HepG2 (cell line): ENCODE results near the gene DOK4. TPM values are rescaled to one million over a fixed set of nuclear protein-coding genes. Genes with fewer than 3 reads are reported as not detected.

ENCODE experiments used
- AGO2 ChIP-seq: fragments of 200-400 bp; formaldehyde crosslinking; optimal IDR thresholded peaks from 2 replicates; pipeline ENCODE3; 2017; ENCODE audit warnings: mild to moderate bottlenecking, low read depth, low read length, moderate library complexity
- CC2D1A ChIP-seq: sonication (generic); formaldehyde crosslinking; IDR thresholded peaks from 2 replicates; pipeline ENCODE4 v1.8.1; 2023; ENCODE audit warnings: mild to moderate bottlenecking, missing genetic modification reagents
- GPN1 ChIP-seq: sonication (generic); formaldehyde crosslinking; IDR thresholded peaks from 2 replicates; pipeline ENCODE4 v1.5.1; 2020; ENCODE audit warnings: missing genetic modification reagents, borderline replicate concordance
- ISL2 ChIP-seq: sonication (generic); formaldehyde crosslinking; IDR thresholded peaks from 2 replicates; pipeline ENCODE4 v1.5.0; 2020; ENCODE audit warnings: missing genetic modification reagents
- JUN ChIP-seq: sonication (generic); formaldehyde crosslinking; IDR thresholded peaks from 2 replicates; pipeline ENCODE4 v1.4.0; 2020; ENCODE audit warnings: mild to moderate bottlenecking, missing genetic modification reagents
- NFKBIZ ChIP-seq: IDR thresholded peaks from 2 replicates; pipeline ENCODE4 v1.6.1; 2018; ENCODE audit warnings: missing genetic modification reagents, missing compliant biosample characterization
- NR2F2 ChIP-seq: IDR thresholded peaks from 2 replicates; pipeline ENCODE4 v1.6.1; 2012; ENCODE audit warnings: low read depth, inconsistent platforms, borderline replicate concordance
- PRMT3 ChIP-seq: sonication (generic); formaldehyde crosslinking; IDR thresholded peaks from 2 replicates; pipeline ENCODE4 v1.8.1; 2022; ENCODE audit warnings: low read depth, mild to moderate bottlenecking, moderate library complexity, missing genetic modification reagents, borderline replicate concordance
- SMYD3 ChIP-seq: sonication (generic); formaldehyde crosslinking; IDR thresholded peaks from 2 replicates; pipeline ENCODE4 v1.8.1; 2023; ENCODE audit warnings: mild to moderate bottlenecking, missing genetic modification reagents
- SOX6 ChIP-seq, 2 experiments: fragments of 450-650 bp in 1 of 2; sonication (generic) in 1 of 2; formaldehyde crosslinking in 1 of 2; IDR thresholded peaks; 2 replicates each; pipeline versions ENCODE4 v1.4.0 to v1.6.1; 2017 to 2020; ENCODE audit warnings: antibody characterized with exemption in 1 of 2, mild to moderate bottlenecking in 1 of 2, missing genetic modification reagents in 1 of 2
- SP2 ChIP-seq: sonication (generic); formaldehyde crosslinking; IDR thresholded peaks from 2 replicates; pipeline ENCODE4 v1.5.1; 2020; ENCODE audit warnings: mild to moderate bottlenecking, missing genetic modification reagents
- STAG1 ChIP-seq: sonication (generic); formaldehyde crosslinking; IDR thresholded peaks from 2 replicates; pipeline ENCODE4 v1.4.0; 2020; ENCODE audit warnings: missing genetic modification reagents
- ZBTB21 ChIP-seq: sonication (generic); formaldehyde crosslinking; IDR thresholded peaks from 2 replicates; pipeline ENCODE4 v1.4.0; 2020; ENCODE audit warnings: missing genetic modification reagents
- ZC3H13 ChIP-seq: sonication (generic); formaldehyde crosslinking; IDR thresholded peaks from 2 replicates; pipeline ENCODE4 v1.8.1; 2023; ENCODE audit warnings: mild to moderate bottlenecking, missing genetic modification reagents, moderate library complexity
- ZMYM2 ChIP-seq: sonication (generic); formaldehyde crosslinking; IDR thresholded peaks from 2 replicates; pipeline ENCODE4 v1.8.0; 2022; ENCODE audit warnings: mild to moderate bottlenecking, missing genetic modification reagents
- ZNF232 ChIP-seq: sonication (generic); formaldehyde crosslinking; IDR thresholded peaks from 2 replicates; pipeline ENCODE4 v1.4.0; 2020; ENCODE audit warnings: missing genetic modification reagents, borderline replicate concordance
- ZNF263 ChIP-seq: sonication (generic); formaldehyde crosslinking; IDR thresholded peaks from 2 replicates; pipeline ENCODE4 v1.4.0; 2020; ENCODE audit warnings: missing genetic modification reagents
- ZNF510 ChIP-seq: sonication (generic); formaldehyde crosslinking; IDR thresholded peaks from 2 replicates; pipeline ENCODE4 v1.4.0; 2020; ENCODE audit warnings: low read depth, mild to moderate bottlenecking, missing genetic modification reagents
- ZNF652 ChIP-seq: IDR thresholded peaks from 2 replicates; pipeline ENCODE4 v1.6.1; 2016; ENCODE audit warnings: low read depth, borderline replicate concordance
- ZNF788 ChIP-seq: sonication (generic); formaldehyde crosslinking; IDR thresholded peaks from 2 replicates; pipeline ENCODE4 v1.5.0; 2020; ENCODE audit warnings: mild to moderate bottlenecking, missing genetic modification reagents, borderline replicate concordance
- ZSCAN21 ChIP-seq: sonication (generic); formaldehyde crosslinking; IDR thresholded peaks from 2 replicates; pipeline ENCODE4 v1.8.0; 2022; ENCODE audit warnings: mild to moderate bottlenecking, missing genetic modification reagents, moderate library complexity, borderline replicate concordance
- polyA plus RNA-seq, 8 experiments: library from polyadenylated mRNA; depleted of rRNA in 3 of 8; stranded (reverse) in 7 of 8; unstranded in 1 of 8; fragments of >200 nt; fragmentation: Illumina TruSeq in 4 of 8; extraction: Trizol in 4 of 8; gene quantifications; 2 replicates each; pipeline versions ENCODE4 v1.2.1 to v1.2.3, GENCODE V29; 2011 to 2016; ENCODE audit warnings: low read depth in 4 of 8, missing spikeins in 1 of 8, mixed read lengths in 1 of 8; ENCODE audit not compliant: insufficient read depth in 1 of 8
- total RNA-seq, 5 experiments: library from RNA; depleted of rRNA; stranded (reverse); fragments of >200 nt; fragmentation: Illumina TruSeq; extraction: Trizol; gene quantifications; 2 replicates each; pipeline ENCODE4 v1.2.3, GENCODE V29; 2016; ENCODE audit warnings: low read depth in 1 of 5
- TF ChIP-seq, protein P1 (sequence below): IDR thresholded peaks from 2 replicates; pipeline ENCODE4 v1.6.1; 2016; ENCODE audit warnings: low read depth, borderline replicate concordance
- TF ChIP-seq, protein P2 (sequence below), 2 experiments: sonication (generic) in 1 of 2; formaldehyde crosslinking in 1 of 2; IDR thresholded peaks; 2 replicates each; pipeline versions ENCODE4 v1.4.0 to v1.6.1; 2018 to 2020; ENCODE audit warnings: missing genetic modification reagents in 2 of 2, borderline replicate concordance in 1 of 2, low read depth in 1 of 2, mild to moderate bottlenecking in 1 of 2, missing biosample characterization in 1 of 2
- TF ChIP-seq, protein P3 (sequence below): IDR thresholded peaks from 2 replicates; pipeline ENCODE4 v1.6.1; 2016; ENCODE audit warnings: control low read depth
- TF ChIP-seq, protein P4 (sequence below): sonication (generic); formaldehyde crosslinking; IDR thresholded peaks from 2 replicates; pipeline ENCODE4 v1.4.0; 2020; ENCODE audit warnings: mild to moderate bottlenecking, missing genetic modification reagents

The DOK4 gene
- total and polyA plus RNA-seq, 2 of the 13 experiments (the other 11 are each of a cell fraction or from before 2014, with no cell fraction given), result 52.7 to 70.0 TPM

DNA sequence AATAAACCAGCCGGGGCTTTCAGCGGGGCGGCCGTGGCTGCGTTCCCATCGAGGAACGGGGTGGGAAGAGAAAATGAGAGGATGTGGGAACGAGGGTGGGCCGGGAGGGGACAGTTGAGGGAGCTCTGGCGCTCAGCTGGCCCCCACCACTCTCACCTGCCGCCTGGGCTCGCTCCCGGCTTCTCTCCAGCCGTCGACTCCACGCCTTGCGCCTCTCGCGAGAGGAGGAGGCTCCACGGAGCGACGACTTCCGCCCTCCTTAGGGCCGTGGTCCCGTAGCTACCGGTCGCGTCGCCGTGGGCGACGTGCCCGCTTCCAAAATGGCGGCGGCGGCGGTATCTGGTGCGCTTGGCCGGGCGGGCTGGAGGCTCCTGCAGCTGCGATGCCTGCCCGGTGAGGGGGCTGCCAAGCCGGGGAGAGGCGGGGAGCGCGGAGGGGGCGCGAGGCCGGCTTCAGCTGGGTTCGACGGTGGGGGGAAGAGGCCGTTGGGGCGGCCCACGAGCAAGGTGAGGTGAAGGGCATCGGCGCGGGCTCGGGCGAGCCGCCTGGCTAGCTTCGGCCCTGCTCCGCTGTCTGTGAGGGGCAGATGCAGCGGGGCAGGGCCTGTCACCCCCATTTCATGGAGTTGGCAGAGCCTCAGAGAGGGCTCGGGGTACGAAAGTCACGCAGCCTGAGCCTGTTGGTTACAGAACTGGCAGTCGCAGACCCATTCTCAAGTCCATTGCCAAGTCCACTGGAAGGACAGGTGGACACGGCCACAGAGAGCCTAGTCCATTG lies 38.9 kb downstream of the DOK4 start, which contains the start of the genes CIAPIN1 and COQ9 (continued):
- TF ChIP-seq ZSCAN21 (CRISPR knock-in tag) (no peak), STAG1 (CRISPR knock-in tag) (no peak), SOX6 (IDR thresholded peaks at IDR 0.05) (no peak), SOX6 (CRISPR knock-in tag; IDR thresholded peaks at IDR 0.05) (peak; percentile 83), ZNF510 (CRISPR knock-in tag) (peak; percentile 95; the same call in 1 of the 2 replicates), ZNF232 (no peak; the same call in 1 of the 2 replicates), ZNF263 (CRISPR knock-in tag) (peak; percentile 41), AGO2 (peak; percentile 65), JUN (CRISPR knock-in tag) (peak; percentile 79; the same call in 1 of the 2 replicates), GPN1 (CRISPR knock-in tag) (no peak; the same call in 1 of the 2 replicates), PRMT3 (CRISPR knock-in tag) (no peak), NR2F2 (peak; percentile 22; the same call in 1 of the 2 replicates), SMYD3 (CRISPR knock-in tag) (no peak; the same call in 1 of the 2 replicates), SP2 (CRISPR knock-in tag) (peak; percentile 72), ZNF788 (CRISPR knock-in tag) (peak; percentile 85; the same call in 1 of the 2 replicates), ZMYM2 (CRISPR knock-in tag) (0 out of 2 replicates have a peak, but pooled peaks have one; percentile 46), ZNF652 (CRISPR knock-in tag) (no peak), ZBTB21 (CRISPR knock-in tag) (peak; percentile 23; the same call in 1 of the 2 replicates), CC2D1A (CRISPR knock-in tag) (no peak), NFKBIZ (CRISPR knock-in tag) (peak; percentile 76), ISL2 (CRISPR knock-in tag) (peak; percentile 75; the same call in 1 of the 2 replicates), ZC3H13 (CRISPR knock-in tag) (peak; percentile 94)
- TF ChIP-seq, protein P1, sequence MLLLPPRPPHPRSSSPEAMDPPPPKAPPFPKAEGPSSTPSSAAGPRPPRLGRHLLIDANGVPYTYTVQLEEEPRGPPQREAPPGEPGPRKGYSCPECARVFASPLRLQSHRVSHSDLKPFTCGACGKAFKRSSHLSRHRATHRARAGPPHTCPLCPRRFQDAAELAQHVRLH (CRISPR knock-in tag), result peak; percentile 88
- TF ChIP-seq, protein P2, sequence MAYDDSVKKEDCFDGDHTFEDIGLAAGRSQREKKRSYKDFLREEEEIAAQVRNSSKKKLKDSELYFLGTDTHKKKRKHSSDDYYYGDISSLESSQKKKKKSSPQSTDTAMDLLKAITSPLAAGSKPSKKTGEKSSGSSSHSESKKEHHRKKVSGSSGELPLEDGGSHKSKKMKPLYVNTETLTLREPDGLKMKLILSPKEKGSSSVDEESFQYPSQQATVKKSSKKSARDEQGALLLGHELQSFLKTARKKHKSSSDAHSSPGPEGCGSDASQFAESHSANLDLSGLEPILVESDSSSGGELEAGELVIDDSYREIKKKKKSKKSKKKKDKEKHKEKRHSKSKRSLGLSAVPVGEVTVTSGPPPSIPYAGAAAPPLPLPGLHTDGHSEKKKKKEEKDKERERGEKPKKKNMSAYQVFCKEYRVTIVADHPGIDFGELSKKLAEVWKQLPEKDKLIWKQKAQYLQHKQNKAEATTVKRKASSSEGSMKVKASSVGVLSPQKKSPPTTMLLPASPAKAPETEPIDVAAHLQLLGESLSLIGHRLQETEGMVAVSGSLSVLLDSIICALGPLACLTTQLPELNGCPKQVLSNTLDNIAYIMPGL (CRISPR knock-in tag; IDR thresholded peaks at IDR 0.05; ENCODE audit: borderline replicate concordance in 1 of 2, low read depth in 1 of 2), result peak; percentile 97 to 98
- TF ChIP-seq, protein P3, sequence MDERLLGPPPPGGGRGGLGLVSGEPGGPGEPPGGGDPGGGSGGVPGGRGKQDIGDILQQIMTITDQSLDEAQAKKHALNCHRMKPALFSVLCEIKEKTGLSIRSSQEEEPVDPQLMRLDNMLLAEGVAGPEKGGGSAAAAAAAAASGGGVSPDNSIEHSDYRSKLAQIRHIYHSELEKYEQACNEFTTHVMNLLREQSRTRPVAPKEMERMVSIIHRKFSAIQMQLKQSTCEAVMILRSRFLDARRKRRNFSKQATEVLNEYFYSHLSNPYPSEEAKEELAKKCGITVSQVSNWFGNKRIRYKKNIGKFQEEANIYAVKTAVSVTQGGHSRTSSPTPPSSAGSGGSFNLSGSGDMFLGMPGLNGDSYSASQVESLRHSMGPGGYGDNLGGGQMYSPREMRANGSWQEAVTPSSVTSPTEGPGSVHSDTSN (CRISPR knock-in tag), result no peak
- TF ChIP-seq, protein P4, sequence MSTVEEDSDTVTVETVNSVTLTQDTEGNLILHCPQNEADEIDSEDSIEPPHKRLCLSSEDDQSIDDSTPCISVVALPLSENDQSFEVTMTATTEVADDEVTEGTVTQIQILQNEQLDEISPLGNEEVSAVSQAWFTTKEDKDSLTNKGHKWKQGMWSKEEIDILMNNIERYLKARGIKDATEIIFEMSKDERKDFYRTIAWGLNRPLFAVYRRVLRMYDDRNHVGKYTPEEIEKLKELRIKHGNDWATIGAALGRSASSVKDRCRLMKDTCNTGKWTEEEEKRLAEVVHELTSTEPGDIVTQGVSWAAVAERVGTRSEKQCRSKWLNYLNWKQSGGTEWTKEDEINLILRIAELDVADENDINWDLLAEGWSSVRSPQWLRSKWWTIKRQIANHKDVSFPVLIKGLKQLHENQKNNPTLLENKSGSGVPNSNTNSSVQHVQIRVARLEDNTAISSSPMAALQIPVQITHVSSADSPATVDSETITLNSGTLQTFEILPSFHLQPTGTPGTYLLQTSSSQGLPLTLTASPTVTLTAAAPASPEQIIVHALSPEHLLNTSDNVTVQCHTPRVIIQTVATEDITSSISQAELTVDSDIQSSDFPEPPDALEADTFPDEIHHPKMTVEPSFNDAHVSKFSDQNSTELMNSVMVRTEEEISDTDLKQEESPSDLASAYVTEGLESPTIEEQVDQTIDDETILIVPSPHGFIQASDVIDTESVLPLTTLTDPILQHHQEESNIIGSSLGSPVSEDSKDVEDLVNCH, result no peak
